ENCODE data around the gene INPP4A. TPM values are rescaled to one million over a fixed set of nuclear protein-coding genes. Genes with fewer than 3 reads are reported as not detected.

Gene INPP4A
- total and polyA plus RNA-seq, 9 of the 15 experiments (the other 6 are each of a cell fraction or from before 2014, with no cell fraction given) = 1.8 to 15.7 (median 8.3) TPM

DNA sequence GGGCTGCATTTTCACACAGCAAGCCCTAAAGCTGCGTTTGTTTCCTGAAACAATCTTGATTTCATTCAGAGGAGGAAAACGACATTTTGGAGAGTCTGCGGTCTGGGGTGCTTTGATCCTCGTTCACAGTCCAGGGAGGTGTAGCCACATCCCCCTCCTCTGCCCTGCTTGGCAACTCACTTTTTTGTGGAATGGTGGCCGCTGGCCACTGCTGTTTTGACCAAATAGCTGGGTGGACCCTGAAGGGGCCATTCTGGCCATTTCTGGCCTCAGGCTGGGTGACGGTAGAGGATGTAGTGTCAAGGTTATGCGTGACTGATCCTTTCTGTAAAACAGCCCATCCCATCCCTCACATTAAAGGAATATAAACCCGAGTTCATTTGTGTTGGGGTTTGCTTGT, 62.2 kb downstream of the INPP4A start:
- Histone ChIP-seq H3K27me3 (ENCODE audit: control insufficient read depth in 2 of 2, insufficient read depth in 2 of 2, low read length in 2 of 2) (no peaks in the 10 kb centered on the region), H3K27ac (ENCODE audit: extremely low read depth, low read depth, low read length) (no peak overlapping the region), H4K20me1 (replicated peaks; ENCODE audit: control insufficient read depth, insufficient read depth, low read length) (no peaks in the 10 kb centered on the region), H3K4me1 (replicated peaks in 1 of 2; ENCODE audit: control insufficient read depth in 2 of 2, insufficient read depth in 2 of 2, low read length in 2 of 2) (peaks cover 46 to 57% of the 10 kb centered on the region in 2 experiments), H3K79me2 (ENCODE audit: control insufficient read depth, insufficient read depth, low read length) (peaks cover 27% of the 10 kb centered on the region; the same call in 2 of the 3 replicates), H3K36me3 (ENCODE audit: control insufficient read depth, insufficient read depth, low read length) (peaks cover 5% of the 10 kb centered on the region; the same call in 2 of the 3 replicates), H3K9me3 (replicated peaks; ENCODE audit: control insufficient read depth, insufficient read depth, low read depth, low read length) (no peaks in the 10 kb centered on the region), H3K4me2 (ENCODE audit: insufficient read depth, low read length) (no peak overlapping the region), H2AFZ (ENCODE audit: low read depth, low read length) (no peak overlapping the region), H3K9me1 (ENCODE audit: control insufficient read depth, insufficient read depth, low read length) (peaks cover 6% of the 10 kb centered on the region), H3K9ac (ENCODE audit: insufficient read depth in 1 of 2, low read depth in 2 of 2, low read length in 2 of 2) (peak overlapping the region in 1 of 2 experiments; percentile 62; a peak in 1 of 4 replicates), H3K4me3 (no peak overlapping the region)
- intact Hi-C loops (cut with micrococcal nuclease) = loop anchor here (5.0 kb wide), 1 partner anchor 60 kb away; no protein-coding TSS in a partner anchor
- ChIA-PET POLR2A (interaction anchor here (0.5 to 1.4 kb wide), 2 partner anchors 54 to 251 kb away, joined by 3 to 5 read pairs; no protein-coding TSS in a partner anchor), CTCF (ENCODE audit: low intra/inter-chr PET ratio) (no interaction called here)
- no peak for FAIRE-seq
- WGBS (ENCODE audit: insufficient coverage, low coverage, missing lambda C conversion rate) = 88% methylated on average over 8 of the region's 8 CpGs
- in situ Hi-C loops (cut with MboI) = no loop called here
- ATAC-seq = no peak
- DNase-seq (ENCODE audit: extremely low read depth in 1 of 4, low spot score in 3 of 4) = no peak
- TF ChIP-seq, protein P1, sequence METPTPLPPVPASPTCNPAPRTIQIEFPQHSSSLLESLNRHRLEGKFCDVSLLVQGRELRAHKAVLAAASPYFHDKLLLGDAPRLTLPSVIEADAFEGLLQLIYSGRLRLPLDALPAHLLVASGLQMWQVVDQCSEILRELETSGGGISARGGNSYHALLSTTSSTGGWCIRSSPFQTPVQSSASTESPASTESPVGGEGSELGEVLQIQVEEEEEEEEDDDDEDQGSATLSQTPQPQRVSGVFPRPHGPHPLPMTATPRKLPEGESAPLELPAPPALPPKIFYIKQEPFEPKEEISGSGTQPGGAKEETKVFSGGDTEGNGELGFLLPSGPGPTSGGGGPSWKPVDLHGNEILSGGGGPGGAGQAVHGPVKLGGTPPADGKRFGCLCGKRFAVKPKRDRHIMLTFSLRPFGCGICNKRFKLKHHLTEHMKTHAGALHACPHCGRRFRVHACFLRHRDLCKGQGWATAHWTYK (CRISPR knock-in tag; IDR thresholded peaks at IDR 0.05) = no peak
- TF ChIP-seq MEF2D (tag; conservative IDR thresholded peaks at IDR 0.05; ENCODE audit: low read depth) = no peak
- TF ChIP-seq, protein P2, sequence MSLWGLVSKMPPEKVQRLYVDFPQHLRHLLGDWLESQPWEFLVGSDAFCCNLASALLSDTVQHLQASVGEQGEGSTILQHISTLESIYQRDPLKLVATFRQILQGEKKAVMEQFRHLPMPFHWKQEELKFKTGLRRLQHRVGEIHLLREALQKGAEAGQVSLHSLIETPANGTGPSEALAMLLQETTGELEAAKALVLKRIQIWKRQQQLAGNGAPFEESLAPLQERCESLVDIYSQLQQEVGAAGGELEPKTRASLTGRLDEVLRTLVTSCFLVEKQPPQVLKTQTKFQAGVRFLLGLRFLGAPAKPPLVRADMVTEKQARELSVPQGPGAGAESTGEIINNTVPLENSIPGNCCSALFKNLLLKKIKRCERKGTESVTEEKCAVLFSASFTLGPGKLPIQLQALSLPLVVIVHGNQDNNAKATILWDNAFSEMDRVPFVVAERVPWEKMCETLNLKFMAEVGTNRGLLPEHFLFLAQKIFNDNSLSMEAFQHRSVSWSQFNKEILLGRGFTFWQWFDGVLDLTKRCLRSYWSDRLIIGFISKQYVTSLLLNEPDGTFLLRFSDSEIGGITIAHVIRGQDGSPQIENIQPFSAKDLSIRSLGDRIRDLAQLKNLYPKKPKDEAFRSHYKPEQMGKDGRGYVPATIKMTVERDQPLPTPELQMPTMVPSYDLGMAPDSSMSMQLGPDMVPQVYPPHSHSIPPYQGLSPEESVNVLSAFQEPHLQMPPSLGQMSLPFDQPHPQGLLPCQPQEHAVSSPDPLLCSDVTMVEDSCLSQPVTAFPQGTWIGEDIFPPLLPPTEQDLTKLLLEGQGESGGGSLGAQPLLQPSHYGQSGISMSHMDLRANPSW (CRISPR knock-in tag; IDR thresholded peaks at IDR 0.05) = no peak
- TF ChIP-seq SRF (CRISPR knock-in tag; IDR thresholded peaks at IDR 0.05) = no peak
- no TSS peak for BruUV-seq (replicated peaks)
